NCI-H146 (cell line): Measurements from ENCODE around the gene SMIM27.
"Not testable (repeated sequence)": the region's sequence is repeated elsewhere in the genome, so short reads cannot be mapped to it uniquely, and the experiment has no call there.

ENCODE experiments used
- DNase-seq: peaks from one replicate; lab custom pipeline; 2025; lab: John Stamatoyannopoulos, UW

SMIM27 gene

DNA sequence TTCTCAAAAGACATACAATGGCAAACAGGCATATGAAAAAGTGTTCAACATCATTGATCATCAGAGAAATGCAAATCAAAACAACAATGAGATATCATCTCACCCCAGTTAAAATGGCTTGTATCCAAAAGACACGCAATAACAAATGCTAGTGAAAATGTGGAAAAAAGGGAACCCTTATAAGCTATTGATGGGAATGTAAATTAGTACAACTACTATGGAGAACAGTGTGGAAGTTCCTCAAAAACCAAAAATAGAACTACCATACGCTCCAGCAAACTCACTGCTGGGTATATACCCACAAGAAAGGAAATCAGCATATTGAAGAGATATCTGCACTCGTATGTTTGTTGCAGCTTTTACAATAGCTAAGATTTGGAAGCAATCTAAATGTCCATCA, 46.9 kb downstream of the SMIM27 start:
- DNase-seq = not testable (repeated sequence)
